ENCODE measurements around the gene F2RL3.

Gene F2RL3

GRCh38 chr19:16888629-16889365 is at the start of gene F2RL3:
F2RL3 (plus strand) TSS chr19:16888999; CDS start chr19:16889190, 191 bp downstream.
- H3K36me3 ChIP-seq (ENCODE audit: control insufficient read depth, insufficient read depth, low read length) = no peaks in the 10 kb centered on the region
- H3K4me3 ChIP-seq (ENCODE audit: low read length) = peak within 1 kb of the TSS; percentile 44
- H3K27ac ChIP-seq (ENCODE audit: low read depth, low read length) = no peak within 1 kb of the TSS
- no peak within 1 kb of the TSS for H3K9ac ChIP-seq (ENCODE audit: low read length)
- no peaks in the 10 kb centered on the region for H3K4me1 ChIP-seq (ENCODE audit: control insufficient read depth, insufficient read depth, low read length)
- H3K27me3 ChIP-seq (ENCODE audit: control insufficient read depth, insufficient read depth, low read length) = no peaks in the 10 kb centered on the region

- H3K4me1 ChIP-seq (ENCODE audit: control insufficient read depth, insufficient read depth, low read length) = no peaks in the 10 kb centered on the region
- no peaks in the 10 kb centered on the region for H3K27me3 ChIP-seq (ENCODE audit: control insufficient read depth, insufficient read depth, low read length)
- H3K4me3 ChIP-seq (ENCODE audit: low read length) = no peak overlapping the region
- no peak overlapping the region for H3K27ac ChIP-seq (ENCODE audit: low read depth, low read length)
- peaks cover 22% of the 10 kb centered on the region for H3K36me3 ChIP-seq (ENCODE audit: control insufficient read depth, insufficient read depth, low read length)
- no peak overlapping the region for H3K9ac ChIP-seq (ENCODE audit: low read length)
Measured at GRCh38 chr19:16841391-16841926, 47.3 kb upstream of the F2RL3 start.

GRCh38 chr19:16846901-16847300 is 41.9 kb upstream of the F2RL3 start:
- Histone ChIP-seq H3K4me1 (ENCODE audit: control insufficient read depth, insufficient read depth, low read length) (no peaks in the 10 kb centered on the region), H3K27me3 (ENCODE audit: control insufficient read depth, insufficient read depth, low read length) (no peaks in the 10 kb centered on the region), H3K9ac (ENCODE audit: low read length) (no peak overlapping the region), H3K4me3 (ENCODE audit: low read length) (no peak overlapping the region), H3K27ac (ENCODE audit: low read depth, low read length) (no peak overlapping the region), H3K36me3 (ENCODE audit: control insufficient read depth, insufficient read depth, low read length) (peaks cover 39% of the 10 kb centered on the region)

GRCh38 chr19:16847430-16847829 is 41.4 kb upstream of the F2RL3 start:
- H3K36me3 ChIP-seq (ENCODE audit: control insufficient read depth, insufficient read depth, low read length) = peaks cover 40% of the 10 kb centered on the region
- H3K4me3 ChIP-seq (ENCODE audit: low read length) = no peak overlapping the region
- no peaks in the 10 kb centered on the region for H3K27me3 ChIP-seq (ENCODE audit: control insufficient read depth, insufficient read depth, low read length)
- no peaks in the 10 kb centered on the region for H3K4me1 ChIP-seq (ENCODE audit: control insufficient read depth, insufficient read depth, low read length)
- H3K27ac ChIP-seq (ENCODE audit: low read depth, low read length) = no peak overlapping the region
- no peak overlapping the region for H3K9ac ChIP-seq (ENCODE audit: low read length)

- Histone ChIP-seq H3K27me3 (ENCODE audit: control insufficient read depth, insufficient read depth, low read length) (no peaks in the 10 kb centered on the region), H3K36me3 (ENCODE audit: control insufficient read depth, insufficient read depth, low read length) (peaks cover 45% of the 10 kb centered on the region), H3K4me3 (ENCODE audit: low read length) (no peak overlapping the region), H3K27ac (ENCODE audit: low read depth, low read length) (no peak overlapping the region), H3K4me1 (ENCODE audit: control insufficient read depth, insufficient read depth, low read length) (no peaks in the 10 kb centered on the region), H3K9ac (ENCODE audit: low read length) (no peak overlapping the region)
Measured at GRCh38 chr19:16849168-16849567, 39.6 kb upstream of the F2RL3 start.

GRCh38 chr19:16850133-16850532 is 38.7 kb upstream of the F2RL3 start:
- peaks cover 44% of the 10 kb centered on the region for H3K36me3 ChIP-seq (ENCODE audit: control insufficient read depth, insufficient read depth, low read length)
- no peak overlapping the region for H3K27ac ChIP-seq (ENCODE audit: low read depth, low read length)
- no peak overlapping the region for H3K4me3 ChIP-seq (ENCODE audit: low read length)
- H3K4me1 ChIP-seq (ENCODE audit: control insufficient read depth, insufficient read depth, low read length) = no peaks in the 10 kb centered on the region
- no peaks in the 10 kb centered on the region for H3K27me3 ChIP-seq (ENCODE audit: control insufficient read depth, insufficient read depth, low read length)
- H3K9ac ChIP-seq (ENCODE audit: low read length) = no peak overlapping the region

GRCh38 chr19:16851031-16851712 is 37.6 kb upstream of the F2RL3 start:
- no peak overlapping the region for H3K4me3 ChIP-seq (ENCODE audit: low read length)
- H3K27me3 ChIP-seq (ENCODE audit: control insufficient read depth, insufficient read depth, low read length) = no peaks in the 10 kb centered on the region
- peaks cover 42% of the 10 kb centered on the region for H3K36me3 ChIP-seq (ENCODE audit: control insufficient read depth, insufficient read depth, low read length)
- no peak overlapping the region for H3K9ac ChIP-seq (ENCODE audit: low read length)
- no peaks in the 10 kb centered on the region for H3K4me1 ChIP-seq (ENCODE audit: control insufficient read depth, insufficient read depth, low read length)
- H3K27ac ChIP-seq (ENCODE audit: low read depth, low read length) = no peak overlapping the region

- H3K4me3 ChIP-seq (ENCODE audit: low read length) = no peak overlapping the region
- no peaks in the 10 kb centered on the region for H3K4me1 ChIP-seq (ENCODE audit: control insufficient read depth, insufficient read depth, low read length)
- H3K36me3 ChIP-seq (ENCODE audit: control insufficient read depth, insufficient read depth, low read length) = peaks cover 32% of the 10 kb centered on the region
- H3K27ac ChIP-seq (ENCODE audit: low read depth, low read length) = no peak overlapping the region
- no peak overlapping the region for H3K9ac ChIP-seq (ENCODE audit: low read length)
- H3K27me3 ChIP-seq (ENCODE audit: control insufficient read depth, insufficient read depth, low read length) = no peaks in the 10 kb centered on the region
Measured at GRCh38 chr19:16853066-16853465, 35.7 kb upstream of the F2RL3 start.

- H3K9ac ChIP-seq (ENCODE audit: low read length) = no peak overlapping the region
- H3K4me3 ChIP-seq (ENCODE audit: low read length) = no peak overlapping the region
- H3K36me3 ChIP-seq (ENCODE audit: control insufficient read depth, insufficient read depth, low read length) = peaks cover 25% of the 10 kb centered on the region
- H3K27ac ChIP-seq (ENCODE audit: low read depth, low read length) = no peak overlapping the region
- no peaks in the 10 kb centered on the region for H3K27me3 ChIP-seq (ENCODE audit: control insufficient read depth, insufficient read depth, low read length)
- H3K4me1 ChIP-seq (ENCODE audit: control insufficient read depth, insufficient read depth, low read length) = no peaks in the 10 kb centered on the region
Measured at GRCh38 chr19:16856091-16856490, 32.7 kb upstream of the F2RL3 start.

GRCh38 chr19:16859626-16860025 is 29.2 kb upstream of the F2RL3 start:
- H3K27me3 ChIP-seq (ENCODE audit: control insufficient read depth, insufficient read depth, low read length) = no peaks in the 10 kb centered on the region
- H3K4me3 ChIP-seq (ENCODE audit: low read length) = no peak overlapping the region
- H3K4me1 ChIP-seq (ENCODE audit: control insufficient read depth, insufficient read depth, low read length) = no peaks in the 10 kb centered on the region
- H3K36me3 ChIP-seq (ENCODE audit: control insufficient read depth, insufficient read depth, low read length) = peaks cover 9% of the 10 kb centered on the region
- no peak overlapping the region for H3K9ac ChIP-seq (ENCODE audit: low read length)
- H3K27ac ChIP-seq (ENCODE audit: low read depth, low read length) = no peak overlapping the region

GRCh38 chr19:16860118-16860517 is 28.7 kb upstream of the F2RL3 start:
- no peak overlapping the region for H3K9ac ChIP-seq (ENCODE audit: low read length)
- no peak overlapping the region for H3K27ac ChIP-seq (ENCODE audit: low read depth, low read length)
- no peaks in the 10 kb centered on the region for H3K4me1 ChIP-seq (ENCODE audit: control insufficient read depth, insufficient read depth, low read length)
- H3K4me3 ChIP-seq (ENCODE audit: low read length) = no peak overlapping the region
- H3K36me3 ChIP-seq (ENCODE audit: control insufficient read depth, insufficient read depth, low read length) = peaks cover 8% of the 10 kb centered on the region
- H3K27me3 ChIP-seq (ENCODE audit: control insufficient read depth, insufficient read depth, low read length) = no peaks in the 10 kb centered on the region

GRCh38 chr19:16861011-16861410 is 27.8 kb upstream of the F2RL3 start:
- Histone ChIP-seq H3K4me3 (ENCODE audit: low read length) (no peak overlapping the region), H3K9ac (ENCODE audit: low read length) (no peak overlapping the region), H3K4me1 (ENCODE audit: control insufficient read depth, insufficient read depth, low read length) (no peaks in the 10 kb centered on the region), H3K36me3 (ENCODE audit: control insufficient read depth, insufficient read depth, low read length) (peaks cover 13% of the 10 kb centered on the region), H3K27ac (ENCODE audit: low read depth, low read length) (no peak overlapping the region), H3K27me3 (ENCODE audit: control insufficient read depth, insufficient read depth, low read length) (no peaks in the 10 kb centered on the region)
